ENCODE measurements around the gene FRAS1.

GRCh38 chr4:78058591-78059523 is 1.7 kb downstream of the FRAS1 start:
- no peak for TF ChIP-seq CTCF (conservative IDR thresholded peaks at IDR 0.05)
- TF ChIP-seq EZH2 (IDR thresholded peaks at IDR 0.05; ENCODE audit: low read depth) = no peak
